Sigmoid colon (tissue), 7 donors: Measurements from ENCODE around the gene DOK6. TPM values are rescaled to one million over a fixed set of nuclear protein-coding genes. Genes with fewer than 3 reads are reported as not detected.

Source experiments
- DNase-seq: peaks from one replicate; pipeline ENCODE4 v3.0.0-alpha.2; 2019
- H3K27ac ChIP-seq, 4 donors: fragments of 200-600 bp; sonication (generic); one replicate each; pipeline ENCODE4 v1.5.1; 2016 to 2019; ENCODE audit warnings: mild to moderate bottlenecking in 1 of 4
- H3K27me3 ChIP-seq, 3 donors: fragments of 200-600 bp; sonication (generic); one replicate each; pipeline ENCODE4 v1.5.1; 2019; ENCODE audit warnings: mild to moderate bottlenecking in 1 of 3
- H3K36me3 ChIP-seq, 4 donors: fragments of 200-600 bp; sonication (generic); one replicate each; pipeline ENCODE4 v1.5.1; 2016 to 2019
- H3K4me1 ChIP-seq, 4 donors: fragments of 200-600 bp; sonication (generic); one replicate each; pipeline ENCODE4 v1.5.1; 2017 to 2019
- H3K4me3 ChIP-seq, 4 donors: fragments of 200-600 bp; sonication (generic); one replicate each; pipeline ENCODE4 v1.5.1; 2017 to 2019; ENCODE audit warnings: mild to moderate bottlenecking in 2 of 4, moderate library complexity in 1 of 4
- H3K9me3 ChIP-seq, 4 donors: fragments of 200-600 bp in 3 of 4; sonication (generic) in 3 of 4; one replicate each; pipeline versions ENCODE4 v1.5.1 to v1.6.1; 2013 to 2019
- CTCF ChIP-seq, 4 experiments: fragments of 450-650 bp in 3 of 4; fragments of 200-600 bp in 1 of 4; IDR thresholded peaks; one replicate each; pipeline ENCODE4 v1.5.1; 2016 to 2019; ENCODE audit warnings: antibody characterized with exemption in 4 of 4, mild to moderate bottlenecking in 3 of 4, moderate library complexity in 2 of 4
- EP300 ChIP-seq, 4 donors: sonication (generic); formaldehyde crosslinking; IDR thresholded peaks; one replicate each; pipeline ENCODE4 v1.6.1; 2017; ENCODE audit warnings: antibody characterized with exemption in 4 of 4
- POLR2A ChIP-seq, 2 donors: fragments of 450-650 bp; IDR thresholded peaks; one replicate each; pipeline ENCODE4 v1.6.1; 2016; ENCODE audit warnings: antibody characterized with exemption in 2 of 2, mild to moderate bottlenecking in 2 of 2, moderate library complexity in 2 of 2
- POLR2AphosphoS5 ChIP-seq, 4 donors: sonication (generic); formaldehyde crosslinking; IDR thresholded peaks; one replicate each; pipeline ENCODE4 v1.6.1; 2017; ENCODE audit warnings: antibody characterized with exemption in 4 of 4
- WGBS, 2 donors: extraction: QIAGEN DNeasy Blood & Tissue Kit; methylation state at CpG; one replicate each; pipeline ENCODE4 v1.1.7; 2013; 5-methylcytosine and 5-hydroxymethylcytosine counted together
- intact Hi-C: fragments of 100-400 bp; cut with DNase I; formaldehyde crosslinking; loops from one replicate; pipeline ENCODE4 v1.15.1; 2023
- polyA plus RNA-seq, 3 donors: library from polyadenylated mRNA; stranded (reverse); fragments of 200-250 nt; gene quantifications; one replicate each; pipeline ENCODE4 v1.2.3, GENCODE V29; 2013
- total RNA-seq, 4 donors: library from RNA; depleted of rRNA; stranded (reverse); fragments of >200 nt; gene quantifications; one replicate each; pipeline ENCODE4 v1.1.0, GENCODE V29; 2016
- donor health status: healthy with polysubstance abuse.
- donor health status: Bipolar disorder and iron deficiency.
- donor health status: healthy.

The DOK6 gene
- total and polyA plus RNA-seq, 7 donors: under 0.01 to 1.9 (median 0.95) TPM

- H3K27me3 ChIP-seq: no peaks in the 10 kb centered on the region
- H3K4me3 ChIP-seq: no peak overlapping the region
- TF ChIP-seq EP300 (IDR thresholded peaks at IDR 0.05): no peak
- no peak for TF ChIP-seq POLR2A (IDR thresholded peaks at IDR 0.05)
- no peak for TF ChIP-seq POLR2AphosphoS5 (IDR thresholded peaks at IDR 0.05)
- TF ChIP-seq CTCF (IDR thresholded peaks at IDR 0.05): no peak
- 69 to 85% methylated on average over 2 of the region's 2 CpGs for WGBS, 2 donors
- H3K27ac ChIP-seq: no peak overlapping the region
- H3K4me1 ChIP-seq: peaks cover 0 to 8% (median 0%) of the 10 kb centered on the region in 4 donors
- intact Hi-C loops: no loop called here
- H3K36me3 ChIP-seq: no peaks in the 10 kb centered on the region
- no peak for DNase-seq
- H3K9me3 ChIP-seq: no peaks in the 10 kb centered on the region
Measured at GRCh38 chr18:69628774-69629359, 228.2 kb downstream of the DOK6 start.

DNA sequence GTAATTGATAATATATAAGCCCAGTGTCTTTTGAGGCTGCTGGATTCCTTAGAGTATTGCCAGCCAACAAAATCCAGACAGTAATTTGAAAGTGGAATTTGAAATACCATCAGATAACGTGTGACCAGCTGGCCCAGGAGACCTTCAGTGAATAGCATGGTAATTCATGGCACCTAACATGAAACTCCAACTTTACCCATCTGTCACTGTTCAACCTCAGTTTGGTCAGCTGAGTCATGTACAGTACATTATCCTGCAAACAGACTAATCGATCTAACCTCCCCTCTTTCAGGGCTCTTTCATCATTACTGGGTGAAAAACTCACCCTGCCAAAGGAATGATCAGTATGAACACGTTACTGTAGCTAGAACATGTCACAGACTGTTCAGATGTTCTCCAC lies 230.6 kb downstream of the DOK6 start:
- 39 to 61% methylated on average over 3 of the region's 3 CpGs for WGBS, 2 donors
- Histone ChIP-seq H3K27me3 (no peaks in the 10 kb centered on the region), H3K4me3 (no peak overlapping the region), H3K4me1 (peaks cover 0 to 7% (median 0%) of the 10 kb centered on the region in 4 donors), H3K27ac (no peak overlapping the region), H3K9me3 (no peaks in the 10 kb centered on the region), H3K36me3 (no peaks in the 10 kb centered on the region)
- no peak for DNase-seq
- TF ChIP-seq CTCF (IDR thresholded peaks at IDR 0.05): no peak
- TF ChIP-seq POLR2AphosphoS5 (IDR thresholded peaks at IDR 0.05): no peak
- TF ChIP-seq EP300 (IDR thresholded peaks at IDR 0.05): no peak
- no peak for TF ChIP-seq POLR2A (IDR thresholded peaks at IDR 0.05)
- intact Hi-C loops: no loop called here

- intact Hi-C loops: no loop called here
- no peaks in the 10 kb centered on the region for H3K27me3 ChIP-seq
- no peak for TF ChIP-seq POLR2AphosphoS5 (IDR thresholded peaks at IDR 0.05)
- no peak for TF ChIP-seq EP300 (IDR thresholded peaks at IDR 0.05)
- TF ChIP-seq POLR2A (IDR thresholded peaks at IDR 0.05): no peak
- no peak for TF ChIP-seq CTCF (IDR thresholded peaks at IDR 0.05)
Measured at GRCh38 chr18:69635482-69635881, 234.8 kb downstream of the DOK6 start.

DNA sequence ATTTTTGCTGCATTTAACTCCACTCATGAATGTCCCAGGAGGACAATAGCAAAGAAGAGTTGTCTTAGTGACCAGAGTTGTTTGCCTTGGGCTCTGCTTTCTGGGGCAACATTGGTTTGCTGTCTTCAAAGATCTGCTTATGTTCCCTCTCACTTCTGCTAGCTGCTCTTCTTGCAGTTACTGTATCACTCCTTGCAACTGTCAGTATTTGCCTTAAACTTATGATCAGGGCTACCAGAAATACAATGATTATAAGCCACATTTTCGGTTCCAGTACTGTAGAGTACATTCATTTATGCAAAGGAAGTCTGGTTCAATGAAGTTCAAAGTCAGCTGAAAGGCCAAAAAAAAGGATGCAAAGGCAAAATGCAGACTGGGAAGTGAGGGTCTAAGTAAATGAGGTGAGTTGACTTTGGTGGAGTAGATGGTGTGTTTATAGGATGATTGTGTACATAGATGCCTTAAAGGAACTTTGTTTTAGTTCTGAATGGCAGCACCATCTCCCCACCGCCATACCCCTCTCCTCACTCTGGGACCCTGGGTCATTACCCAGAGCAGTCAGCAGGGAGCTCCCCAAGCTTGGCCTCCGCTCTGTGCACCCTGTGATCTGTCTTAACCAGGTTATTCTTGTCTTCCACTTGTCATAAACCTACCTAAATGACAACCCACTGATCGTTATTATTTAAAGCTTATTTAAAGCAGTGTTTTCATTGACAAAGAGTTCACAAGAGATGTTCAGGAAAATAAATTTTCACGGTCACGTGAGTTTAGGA lies 236.0 kb downstream of the DOK6 start:
- H3K27ac ChIP-seq: no peak overlapping the region
- WGBS, 2 donors: 69 to 82% methylated on average over 6 of the region's 6 CpGs
- intact Hi-C loops: no loop called here
- H3K4me3 ChIP-seq: no peak overlapping the region
- H3K4me1 ChIP-seq: no peaks in the 10 kb centered on the region
- no peak for TF ChIP-seq CTCF (IDR thresholded peaks at IDR 0.05)
- no peak for TF ChIP-seq POLR2A (IDR thresholded peaks at IDR 0.05)
- TF ChIP-seq POLR2AphosphoS5 (IDR thresholded peaks at IDR 0.05): no peak
- TF ChIP-seq EP300 (IDR thresholded peaks at IDR 0.05): no peak
- no peak for DNase-seq
- no peaks in the 10 kb centered on the region for H3K9me3 ChIP-seq
- no peaks in the 10 kb centered on the region for H3K36me3 ChIP-seq
- no peaks in the 10 kb centered on the region for H3K27me3 ChIP-seq

More at GRCh38 chr18:69635482-69635881, 234.8 kb downstream of the DOK6 start:
- DNase-seq: no peak
- 61 to 68% methylated on average over 2 of the region's 2 CpGs for WGBS, 2 donors
- no peak overlapping the region for H3K27ac ChIP-seq
- H3K9me3 ChIP-seq: no peaks in the 10 kb centered on the region
- no peaks in the 10 kb centered on the region for H3K4me1 ChIP-seq
- no peaks in the 10 kb centered on the region for H3K36me3 ChIP-seq
- no peak overlapping the region for H3K4me3 ChIP-seq
